NCI-H2081 (cell line): ENCODE data around the gene TBC1D21.

ENCODE experiments used
- DNase-seq, 2 experiments: peaks; one replicate each; lab custom pipeline; 2025; lab: John Stamatoyannopoulos, UW

Gene TBC1D21

DNA sequence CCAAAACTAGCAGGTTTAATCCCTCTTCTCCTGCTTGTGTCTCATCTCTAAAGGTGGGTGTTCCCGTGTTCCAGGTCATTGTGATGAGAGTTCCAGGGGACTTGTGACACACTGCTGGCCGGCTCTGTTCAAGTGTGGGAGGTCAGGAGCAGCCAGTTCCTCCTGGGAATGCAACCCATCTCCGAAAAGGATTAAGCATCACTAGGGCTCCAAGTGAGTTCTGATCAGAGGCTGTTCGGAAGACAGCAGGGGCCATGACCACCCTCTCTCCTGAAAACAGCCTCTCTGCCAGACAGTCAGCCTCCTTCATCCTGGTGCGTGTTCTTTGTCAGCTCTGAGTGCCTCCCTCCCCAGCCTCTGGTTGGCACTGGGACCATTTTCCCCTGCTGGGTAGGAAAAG, at the start of gene TBC1D21:
Gene TBC1D21, plus strand, starts transcription at position 109 of the 400 bp plus-strand sequence. Its CDS starts 146 bp downstream, at position 255.
- no peak for DNase-seq

GRCh38 chr15:73826711-73827251, 46.6 kb upstream of the TBC1D21 start:
- DNase-seq, result no peak

DNA sequence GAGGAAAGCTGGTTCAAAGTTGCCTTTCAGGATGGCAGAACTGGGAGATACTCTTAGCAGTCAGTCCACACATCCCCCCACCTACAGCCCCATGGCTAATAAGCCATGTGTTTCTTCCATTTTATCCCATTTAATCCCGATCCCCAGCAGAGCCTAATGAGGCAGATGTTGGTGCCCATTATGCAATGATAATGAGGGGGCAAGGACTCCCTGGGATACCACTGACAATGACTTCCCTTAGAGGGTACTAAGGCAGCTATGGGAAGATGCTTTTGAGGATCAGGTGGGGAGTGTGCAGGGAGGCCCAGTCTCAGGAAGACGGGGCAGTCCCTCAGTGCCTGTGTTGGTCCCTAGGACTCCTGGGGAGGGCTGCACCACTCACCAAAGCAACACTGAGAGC, 43.8 kb upstream of the TBC1D21 start:
- no peak for DNase-seq

DNA sequence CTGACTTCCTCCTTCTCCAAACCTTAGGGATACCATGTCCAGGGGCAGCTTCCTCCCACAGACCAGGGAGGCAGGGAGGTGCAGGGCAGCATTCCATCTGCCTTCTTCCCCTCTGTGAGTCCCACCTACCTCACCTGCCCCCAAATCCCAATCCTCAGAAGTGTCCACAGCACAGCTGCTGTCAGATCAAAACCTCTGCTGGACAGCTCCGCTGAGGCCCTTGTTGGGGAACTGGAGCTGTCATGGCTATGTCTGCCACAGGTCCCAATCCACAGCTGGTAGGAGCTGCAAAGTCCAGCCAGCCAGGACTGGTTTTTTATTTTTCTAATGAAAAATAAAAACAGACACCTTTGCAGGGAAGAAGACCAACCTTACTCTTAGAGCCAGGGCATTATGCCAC, 40.7 kb upstream of the TBC1D21 start:
- DNase-seq, result no peak

DNA sequence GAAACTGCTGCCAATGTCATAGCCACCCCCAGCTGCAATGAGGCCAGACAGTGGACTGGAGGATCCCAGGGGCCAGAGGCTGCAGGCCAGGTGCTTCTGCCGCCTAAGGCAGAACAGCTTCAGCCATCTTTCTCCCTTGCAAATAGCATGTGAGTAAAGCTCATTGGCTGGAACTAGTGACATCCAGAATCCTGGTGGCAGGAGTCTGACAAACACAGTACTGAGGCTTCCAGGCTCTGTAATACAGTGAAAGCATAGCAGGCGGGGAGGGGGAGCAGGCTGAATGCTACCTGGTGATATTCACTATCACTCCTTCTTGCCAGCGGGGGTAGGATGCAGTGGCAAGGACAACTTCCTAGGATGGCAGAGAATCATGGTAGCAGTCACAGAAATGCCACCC, 36.5 kb upstream of the TBC1D21 start:
- no peak for DNase-seq

DNA sequence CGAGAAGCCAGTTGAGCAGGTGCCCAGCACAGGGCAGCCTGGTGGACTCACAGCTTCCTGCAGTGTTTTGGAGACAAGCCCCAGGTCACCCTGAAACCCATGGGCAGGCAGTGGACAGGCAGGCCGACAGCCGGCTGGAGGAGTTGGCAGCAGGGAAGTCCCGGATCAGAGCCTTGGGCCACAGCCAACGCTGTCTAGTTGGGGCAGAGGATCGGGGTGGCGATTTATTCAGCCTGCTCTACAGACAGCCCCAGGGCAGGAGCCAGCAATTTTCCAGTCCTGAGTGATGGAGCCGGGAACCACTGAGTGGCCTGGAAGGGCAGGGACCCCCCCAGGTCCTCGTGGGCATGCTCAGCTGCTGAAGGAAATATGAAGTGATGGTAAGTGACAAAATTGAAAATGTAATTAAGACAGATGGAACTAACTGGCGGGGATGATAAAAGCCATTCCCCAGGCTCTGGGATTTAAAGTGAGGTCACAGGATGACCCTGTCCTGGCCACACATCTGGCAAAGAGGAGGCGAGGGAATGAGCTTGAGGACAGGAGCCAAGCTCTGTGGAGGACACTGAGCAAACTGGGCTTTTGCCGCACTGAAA, 34.4 kb upstream of the TBC1D21 start:
- no peak for DNase-seq

DNA sequence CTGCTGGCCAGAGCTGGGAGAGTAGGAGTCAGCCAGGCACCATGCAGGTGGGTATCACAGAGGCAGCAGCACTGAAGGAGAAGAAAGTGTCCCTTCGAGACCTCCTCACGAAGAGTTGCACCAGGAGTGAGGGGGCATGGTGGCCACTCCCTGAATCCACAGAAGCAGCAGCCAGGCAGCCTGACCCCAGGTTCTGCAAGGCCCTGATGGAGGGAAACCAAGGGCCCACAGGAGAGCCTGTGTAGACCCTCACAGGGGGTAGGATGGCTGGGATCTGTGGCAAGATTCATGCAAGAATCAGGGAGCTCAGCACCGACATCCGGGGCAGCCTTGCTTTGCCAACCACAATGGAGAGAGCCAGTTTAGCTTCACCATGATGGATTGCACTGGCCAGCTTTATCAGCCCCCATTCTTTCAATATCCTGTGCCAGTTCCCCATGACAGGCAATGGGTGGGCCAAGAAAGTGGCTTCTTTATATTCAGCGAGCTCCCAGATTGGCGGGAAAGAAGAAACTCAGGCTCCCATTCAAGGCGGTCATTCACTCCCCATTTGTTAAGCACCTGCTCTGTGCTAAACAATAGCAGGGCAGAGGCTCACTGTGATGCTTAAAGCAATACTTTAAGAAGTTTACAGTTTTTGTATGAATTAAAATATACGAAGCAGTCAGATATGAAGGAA, 33.5 kb upstream of the TBC1D21 start:
- no peak for DNase-seq

DNA sequence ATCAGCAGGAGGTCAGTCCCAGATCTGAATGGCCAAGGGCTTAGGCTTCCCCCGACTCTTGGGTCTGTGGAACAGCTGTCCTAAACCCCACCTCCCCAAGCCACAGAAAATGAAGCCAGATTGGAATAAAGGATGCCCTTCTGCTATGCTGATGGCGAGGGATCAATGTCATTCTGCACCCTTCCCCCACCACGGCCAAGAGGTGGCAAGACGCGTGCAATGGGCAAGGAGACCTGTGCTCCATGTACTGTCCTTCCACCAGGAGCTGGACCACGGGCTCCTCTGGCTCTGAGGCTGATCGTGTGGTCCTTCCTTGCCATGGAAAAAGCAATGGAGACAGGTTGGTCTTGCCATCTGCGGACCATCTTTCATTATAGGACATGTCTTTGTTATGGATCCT, 32.6 kb upstream of the TBC1D21 start:
- no peak for DNase-seq

DNA sequence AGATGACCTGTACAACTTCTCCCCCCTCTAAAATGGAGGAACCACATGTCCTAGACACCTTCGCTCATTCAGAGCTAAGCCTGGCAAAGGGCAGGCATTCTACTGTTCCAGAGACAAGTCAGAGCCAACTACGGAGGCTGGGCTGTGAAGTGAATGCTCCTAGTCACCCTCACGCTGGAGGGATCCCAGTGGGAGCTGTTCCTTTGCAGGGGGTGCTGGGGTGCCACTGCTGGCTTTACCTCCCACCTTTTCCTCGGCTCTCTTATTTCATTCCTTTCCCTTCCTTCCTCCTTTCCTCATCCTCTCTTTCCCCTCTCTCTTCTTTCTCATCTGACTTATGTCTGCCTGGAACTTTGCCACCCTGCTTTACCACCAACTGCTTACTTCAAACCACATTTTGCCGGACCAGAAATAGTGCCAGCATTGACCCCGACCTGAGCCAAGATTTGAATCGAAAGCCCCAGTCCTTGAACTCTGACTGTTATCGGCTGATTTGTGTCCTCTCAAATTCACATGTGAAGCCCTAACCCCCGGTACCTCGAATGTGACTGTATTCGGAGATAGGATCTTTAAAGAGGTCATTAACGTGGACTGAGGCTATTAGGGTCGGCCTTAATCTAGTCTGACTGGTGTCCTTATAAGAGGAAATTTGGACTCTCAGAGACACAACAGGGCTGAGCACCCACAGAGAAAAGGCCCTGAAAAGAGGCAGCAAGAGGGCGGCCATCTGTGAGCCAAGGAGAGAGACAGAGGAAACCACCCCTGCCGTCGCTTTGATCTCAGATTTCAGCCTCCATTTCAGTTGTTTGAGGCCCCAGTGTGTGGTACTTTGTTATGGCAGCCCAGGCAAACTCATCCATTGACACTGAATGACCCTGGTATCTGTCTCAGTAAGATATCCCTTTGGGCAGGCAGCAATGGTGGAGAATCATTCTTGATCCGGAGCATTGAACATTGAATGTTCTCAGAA, 31.3 kb upstream of the TBC1D21 start:
- DNase-seq, result no peak

DNA sequence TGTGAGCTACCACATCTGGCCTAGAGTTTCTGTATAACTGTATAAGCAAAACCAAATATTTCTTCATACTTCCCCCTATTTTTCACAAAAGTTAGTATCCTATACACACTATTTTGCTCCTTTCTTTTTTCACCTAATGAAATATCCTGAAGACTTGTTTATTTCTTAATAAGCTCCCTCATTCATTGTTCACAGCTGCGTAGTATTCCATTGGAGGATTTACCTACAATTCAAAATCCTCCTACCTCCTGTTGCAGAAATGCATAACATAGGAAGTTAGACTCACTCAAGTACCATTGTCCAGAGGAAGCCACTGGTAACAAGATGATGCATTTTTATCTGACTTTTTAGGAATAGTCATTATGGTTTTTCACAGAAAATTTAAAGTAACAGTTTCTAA, 29.6 kb upstream of the TBC1D21 start:
- no peak for DNase-seq

DNA sequence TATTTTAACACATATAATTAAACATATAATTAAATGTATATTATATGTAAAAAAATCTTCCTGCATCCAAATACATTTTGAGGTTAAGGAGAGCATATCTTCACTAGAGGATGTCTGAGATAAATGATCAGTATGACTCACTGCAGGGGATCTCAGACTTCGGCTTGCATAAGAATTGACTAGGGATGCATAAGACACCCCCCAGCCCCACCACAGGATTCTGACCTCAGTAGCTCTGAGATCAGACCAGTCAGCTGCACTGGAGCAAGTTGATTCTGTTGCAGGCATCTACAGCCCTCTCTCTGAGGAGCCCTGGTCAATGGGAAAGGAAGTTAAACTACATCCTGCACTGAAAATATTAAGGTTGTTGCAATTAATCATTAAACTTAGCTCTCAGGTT, 29.0 kb upstream of the TBC1D21 start:
- DNase-seq, result no peak

DNA sequence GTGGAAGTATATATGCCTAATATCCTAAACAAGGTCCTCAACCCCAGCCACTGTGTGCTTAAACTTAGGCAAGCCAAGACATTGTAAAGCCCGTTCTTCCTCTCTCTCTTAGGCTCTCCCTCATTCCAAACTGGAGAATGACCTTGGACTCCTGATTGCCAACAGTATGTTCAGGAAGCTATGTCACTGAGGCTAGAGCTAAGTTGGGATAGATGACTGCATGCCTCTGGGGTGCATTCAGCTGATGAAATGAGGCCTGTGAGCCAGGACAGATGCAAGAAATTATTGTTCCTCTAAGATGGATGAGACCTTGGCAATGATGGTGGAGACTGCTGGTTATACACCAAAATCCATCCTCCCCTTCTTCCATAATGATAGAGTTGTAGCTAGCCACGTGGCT, 27.9 kb upstream of the TBC1D21 start:
- DNase-seq, result no peak

DNA sequence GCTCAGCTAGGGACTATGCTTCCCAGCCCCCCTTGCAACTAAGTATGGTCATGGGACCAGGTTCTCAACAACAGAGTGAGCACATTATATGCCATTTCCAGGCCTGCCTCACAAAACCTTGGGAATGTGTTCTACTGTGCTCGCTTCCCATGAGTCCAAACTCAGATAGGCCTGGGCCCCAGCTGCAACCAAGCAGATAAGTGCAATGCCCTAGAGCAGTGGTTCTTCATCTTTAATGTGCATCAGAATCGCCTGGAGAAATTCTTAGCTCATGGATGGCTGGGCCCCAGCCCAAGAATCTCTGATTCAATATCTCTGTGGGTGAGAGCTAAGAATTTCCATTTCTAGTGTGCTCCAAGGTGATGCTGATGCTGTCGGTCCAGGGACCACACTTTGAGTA, 27.5 kb upstream of the TBC1D21 start:
- DNase-seq, result no peak

DNA sequence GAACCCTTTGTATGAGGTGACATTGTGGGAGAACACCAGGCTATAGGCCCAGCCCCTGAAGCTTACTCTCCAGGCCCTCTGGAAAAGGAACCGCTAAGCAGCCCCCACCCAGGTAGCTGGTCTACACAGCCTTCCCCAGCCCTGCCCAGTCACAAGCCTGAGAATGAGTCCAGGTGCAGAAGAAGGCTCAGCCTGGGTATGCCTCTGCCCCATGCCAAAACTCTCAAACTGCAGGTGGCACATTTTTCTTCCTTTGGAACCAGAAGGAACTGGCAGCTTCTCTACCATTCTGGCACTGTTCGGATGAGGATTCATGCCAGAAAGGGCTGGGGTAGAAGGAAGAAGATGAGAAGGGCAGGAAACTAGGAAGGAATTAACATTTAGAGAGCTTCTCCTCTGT, 23.7 kb upstream of the TBC1D21 start:
- no peak for DNase-seq

DNA sequence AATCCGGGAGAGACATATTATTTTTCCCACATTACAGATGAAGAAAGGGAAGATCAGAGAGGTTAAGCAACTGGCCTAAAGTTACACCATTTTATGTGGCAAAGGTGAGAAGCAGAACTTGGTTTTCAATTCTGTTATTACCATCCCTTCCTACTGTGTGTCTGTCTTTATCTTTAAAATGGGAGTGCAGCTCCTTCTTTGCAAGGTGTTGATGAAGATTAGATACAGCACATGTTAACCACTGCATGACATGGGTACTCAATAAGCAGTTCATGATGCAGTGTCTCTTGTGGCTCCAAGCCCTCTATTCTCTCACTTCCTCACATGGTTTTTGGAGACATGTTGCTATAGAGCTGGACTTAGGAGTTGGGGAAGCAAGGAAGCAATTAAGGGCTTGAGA, 23.1 kb upstream of the TBC1D21 start:
- no peak for DNase-seq

DNA sequence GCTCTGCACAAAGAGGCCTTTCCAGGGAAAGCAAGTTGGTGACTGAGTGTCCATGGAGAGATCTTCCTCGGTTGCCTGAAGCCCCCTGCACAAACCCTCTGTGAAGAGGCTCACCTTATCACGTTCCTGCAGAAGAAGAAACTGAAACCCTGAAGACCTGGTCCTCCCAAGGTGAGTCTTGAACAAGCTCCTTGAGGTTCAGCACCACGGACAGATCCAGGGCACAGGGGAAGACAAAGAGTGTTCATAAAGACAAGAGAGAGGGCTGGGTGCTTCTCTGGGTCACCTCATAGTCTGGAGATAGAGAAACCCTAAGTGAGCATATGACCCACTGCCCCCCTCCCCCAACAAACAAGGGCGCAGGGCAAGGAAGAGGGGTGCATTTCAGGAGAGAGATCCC, 21.7 kb upstream of the TBC1D21 start:
- no peak for DNase-seq

DNA sequence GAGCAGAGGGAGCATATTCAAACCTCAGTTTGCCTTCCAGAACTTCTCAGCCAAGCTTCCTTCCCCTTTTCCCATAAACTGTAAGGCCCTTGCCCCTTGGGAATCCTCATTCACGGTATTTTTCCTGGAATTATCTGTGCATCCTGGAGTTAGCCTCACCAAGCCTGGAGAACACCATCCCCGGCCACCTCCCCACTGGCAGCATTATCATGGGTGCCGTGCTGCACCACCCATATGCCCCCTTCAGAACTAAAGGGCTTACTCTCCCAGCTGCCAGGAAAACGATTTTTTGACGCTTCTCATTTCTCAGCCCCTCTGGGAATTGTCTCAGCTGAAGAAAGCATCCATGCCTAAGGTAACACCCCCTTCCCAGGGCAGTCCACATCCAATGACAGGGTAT, 20.9 kb upstream of the TBC1D21 start:
- DNase-seq, result no peak

DNA sequence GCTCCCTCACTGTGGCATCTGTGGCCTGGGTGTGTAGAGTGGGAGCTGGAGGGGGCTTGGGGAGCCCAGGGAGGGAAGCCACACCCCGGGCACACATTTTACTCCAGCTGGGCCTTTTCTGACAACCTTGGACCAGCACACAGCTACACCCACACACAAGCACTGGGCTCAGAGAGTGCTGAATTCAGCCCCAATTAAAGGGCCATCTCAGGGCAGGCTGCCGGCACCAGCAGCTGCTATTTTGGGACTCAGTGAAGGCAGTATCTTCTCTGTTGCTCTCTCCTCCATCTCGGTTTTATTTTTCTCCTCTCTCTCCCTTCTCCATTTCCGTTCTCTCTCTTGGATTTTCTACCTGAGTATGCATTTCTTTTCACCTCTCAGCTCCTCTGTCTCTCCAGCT, 19.1 kb upstream of the TBC1D21 start:
- DNase-seq, result no peak

DNA sequence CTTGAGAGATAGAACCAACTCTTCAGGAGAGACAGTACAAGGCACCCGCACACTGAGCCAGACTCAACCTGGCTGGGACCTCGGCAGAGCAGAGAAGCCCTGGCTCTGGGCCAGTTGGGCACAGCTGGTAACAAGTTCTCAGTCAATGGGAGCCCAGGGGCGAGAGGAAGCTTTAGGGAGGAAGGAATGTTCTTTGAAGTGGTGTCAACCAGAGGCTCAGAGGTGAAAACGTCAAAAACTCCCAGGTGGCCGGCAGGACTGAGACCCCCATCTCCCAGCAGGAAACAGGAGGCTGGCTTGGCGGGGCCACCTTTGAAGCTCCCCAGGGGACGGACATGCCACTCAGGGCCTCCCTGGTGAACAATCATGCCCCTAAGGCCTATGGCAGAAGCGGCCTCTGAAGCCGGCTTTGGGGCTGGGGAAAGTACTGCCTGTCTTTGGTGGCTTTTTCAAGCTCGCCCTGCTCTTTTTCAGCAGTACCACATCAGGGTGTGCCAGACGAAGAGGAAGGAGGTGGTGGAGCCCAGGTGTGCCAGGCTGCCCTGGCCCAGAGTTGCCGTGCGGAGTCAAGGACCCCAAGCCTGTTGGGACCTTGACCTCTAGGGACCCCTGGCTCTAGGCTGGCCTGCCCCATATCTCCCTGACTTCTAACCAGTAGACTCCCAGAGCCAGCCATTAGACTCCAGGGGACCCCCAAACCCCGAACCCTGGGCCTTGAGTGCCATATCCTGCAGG, 16.7 kb upstream of the TBC1D21 start:
- DNase-seq, result peak; percentile 29 to 77

GRCh38 chr15:73857193-73857920, 16.0 kb upstream of the TBC1D21 start:
- no peak for DNase-seq

- DNase-seq, result no peak
Observed at GRCh38 chr15:73858062-73858461, 15.3 kb upstream of the TBC1D21 start.
